ENCODE data around the gene LAMP5.

LAMP5 gene

GRCh38 chr20:9543214-9543613, 28.8 kb downstream of the LAMP5 start:
- no peak for DNase-seq

DNA sequence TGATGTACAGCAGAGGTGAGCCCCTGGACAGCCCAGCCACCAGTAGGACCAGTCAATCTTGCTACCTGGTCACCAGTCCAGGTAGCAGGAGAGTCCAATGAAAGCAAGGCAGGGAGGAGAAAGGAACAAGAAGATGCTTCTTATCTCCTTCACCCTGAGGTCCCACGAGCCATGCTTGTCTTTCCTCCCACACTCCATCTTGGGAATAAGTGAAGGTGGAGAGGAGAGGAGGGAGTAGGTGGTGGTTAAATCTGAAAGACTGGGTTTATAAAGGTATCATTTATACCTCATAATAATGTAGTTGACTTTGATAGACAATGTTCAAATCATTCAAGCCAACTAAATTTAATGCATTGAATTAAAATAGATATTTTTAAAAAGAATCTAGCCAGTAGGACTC, 35.9 kb downstream of the LAMP5 start:
- no peak for DNase-seq

DNA sequence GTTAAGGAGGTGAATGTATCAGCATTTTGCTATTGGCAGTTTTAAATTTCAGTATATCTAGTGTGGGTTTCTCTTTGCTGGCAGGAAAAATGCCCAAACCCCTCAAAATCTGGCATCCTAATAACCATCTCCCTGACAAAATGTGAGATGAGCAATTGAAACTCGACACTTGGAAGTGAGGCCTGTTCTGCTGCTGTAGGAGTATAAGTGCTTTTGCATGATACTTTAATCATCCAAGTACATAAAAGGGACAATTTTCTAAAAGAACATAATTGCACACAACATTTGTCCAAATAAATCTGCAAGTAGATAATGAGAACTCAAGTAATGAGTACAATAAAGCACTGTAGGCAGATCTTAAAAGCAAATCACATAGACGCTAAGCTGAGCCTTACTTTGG, 36.5 kb downstream of the LAMP5 start:
- no peak for DNase-seq

DNA sequence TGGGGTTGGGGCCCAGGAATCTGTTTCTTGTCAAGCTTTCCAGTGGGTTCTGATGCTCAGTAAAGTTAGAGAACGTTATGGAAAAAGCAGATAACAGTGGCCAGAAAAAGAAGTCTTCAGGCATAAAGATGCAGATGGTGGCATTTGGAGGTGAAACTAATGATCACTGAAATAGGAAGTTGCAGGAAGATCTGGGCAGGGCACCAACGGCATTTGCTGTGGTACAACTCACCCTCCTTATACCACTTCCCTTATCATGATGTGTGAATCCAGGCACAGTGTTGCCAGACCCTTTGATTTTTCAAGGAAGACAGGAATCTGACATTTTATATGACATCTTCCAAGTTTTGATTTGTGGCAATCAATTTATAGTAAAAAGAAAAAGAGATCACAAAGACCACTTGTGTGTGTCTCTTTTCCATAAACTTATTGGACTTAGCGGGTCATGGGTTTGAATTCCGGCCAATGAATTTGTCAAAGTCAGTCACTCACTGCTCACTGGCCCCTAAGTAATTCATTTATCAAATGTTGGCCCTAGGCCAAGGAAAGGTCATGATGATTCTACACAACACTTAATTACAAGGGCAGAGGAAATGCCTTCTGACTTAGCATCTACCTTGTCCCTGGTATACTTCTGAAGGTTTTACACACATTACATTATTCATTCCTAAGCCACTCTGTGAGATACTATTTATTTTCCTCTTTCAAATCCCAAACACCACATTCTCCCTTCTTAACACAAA, 37.6 kb downstream of the LAMP5 start:
- no peak for DNase-seq

- peak in 1 of 5 experiments; percentile 10 for DNase-seq
Observed at GRCh38 chr20:9555781-9556180, 41.4 kb downstream of the LAMP5 start.

- no peak for DNase-seq
Observed at GRCh38 chr20:9557411-9557810, 43.0 kb downstream of the LAMP5 start.

GRCh38 chr20:9565910-9566550, 51.6 kb downstream of the LAMP5 start:
- DNase-seq, result no peak

DNA sequence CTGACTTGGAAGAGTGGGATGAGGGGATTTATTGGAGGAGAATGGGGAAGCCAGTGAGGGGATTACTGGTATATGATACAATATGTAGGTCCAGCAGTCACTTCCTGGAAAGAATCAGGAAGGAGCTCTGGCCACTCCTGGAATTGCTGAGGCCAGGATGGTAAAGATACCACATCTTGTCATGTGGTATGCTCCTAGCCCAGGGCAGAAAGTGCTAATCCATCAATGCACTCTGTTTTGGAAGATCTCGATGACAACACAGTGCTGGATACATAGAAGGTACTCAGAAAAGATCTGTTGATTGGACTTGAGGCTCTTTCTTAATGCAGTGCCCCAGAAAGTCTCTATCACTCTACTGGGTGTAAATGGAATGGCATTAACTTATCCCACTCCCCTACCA, 52.6 kb downstream of the LAMP5 start:
- DNase-seq, result no peak

DNA sequence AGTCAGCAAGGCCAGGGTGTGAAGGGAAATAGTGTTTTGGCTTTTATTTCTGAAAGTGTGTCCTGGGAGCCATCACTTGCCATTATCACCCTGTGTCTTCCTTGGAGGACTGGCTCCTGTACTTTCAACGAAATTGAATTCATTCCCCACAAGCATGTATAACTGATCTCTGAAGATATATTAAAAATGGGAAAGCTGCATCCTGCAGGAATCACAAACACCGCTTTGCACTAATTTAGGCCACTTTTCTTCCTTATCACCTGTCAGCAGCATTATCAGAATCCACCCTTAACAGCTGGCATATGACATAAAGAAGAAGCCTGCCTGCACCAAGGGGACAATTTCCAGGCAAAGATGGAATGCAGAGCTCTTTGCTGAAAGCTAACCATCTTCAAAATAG, 56.2 kb downstream of the LAMP5 start:
- no peak for DNase-seq

DNA sequence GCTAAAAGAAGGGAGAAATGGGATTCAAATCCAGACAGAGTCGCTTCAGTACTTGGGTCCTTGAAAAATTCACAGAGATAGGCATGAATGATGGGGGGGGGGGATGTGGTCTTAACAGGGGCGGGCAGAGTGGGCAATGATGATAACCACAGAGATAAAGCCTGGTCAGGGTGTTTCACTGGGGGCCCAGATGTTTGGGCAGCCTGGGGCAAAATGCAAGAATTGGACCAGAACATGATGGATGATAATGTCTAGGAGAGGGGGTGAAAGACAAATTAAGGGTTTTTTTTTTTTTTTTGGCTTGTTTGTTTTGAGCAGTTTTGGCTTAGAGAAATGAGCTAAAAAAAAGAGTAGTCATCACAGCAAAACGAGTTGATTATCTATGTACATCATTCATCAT, 57.4 kb downstream of the LAMP5 start:
- DNase-seq, result no peak

GRCh38 chr20:9572670-9573069, 58.3 kb downstream of the LAMP5 start:
- DNase-seq, result no peak

DNA sequence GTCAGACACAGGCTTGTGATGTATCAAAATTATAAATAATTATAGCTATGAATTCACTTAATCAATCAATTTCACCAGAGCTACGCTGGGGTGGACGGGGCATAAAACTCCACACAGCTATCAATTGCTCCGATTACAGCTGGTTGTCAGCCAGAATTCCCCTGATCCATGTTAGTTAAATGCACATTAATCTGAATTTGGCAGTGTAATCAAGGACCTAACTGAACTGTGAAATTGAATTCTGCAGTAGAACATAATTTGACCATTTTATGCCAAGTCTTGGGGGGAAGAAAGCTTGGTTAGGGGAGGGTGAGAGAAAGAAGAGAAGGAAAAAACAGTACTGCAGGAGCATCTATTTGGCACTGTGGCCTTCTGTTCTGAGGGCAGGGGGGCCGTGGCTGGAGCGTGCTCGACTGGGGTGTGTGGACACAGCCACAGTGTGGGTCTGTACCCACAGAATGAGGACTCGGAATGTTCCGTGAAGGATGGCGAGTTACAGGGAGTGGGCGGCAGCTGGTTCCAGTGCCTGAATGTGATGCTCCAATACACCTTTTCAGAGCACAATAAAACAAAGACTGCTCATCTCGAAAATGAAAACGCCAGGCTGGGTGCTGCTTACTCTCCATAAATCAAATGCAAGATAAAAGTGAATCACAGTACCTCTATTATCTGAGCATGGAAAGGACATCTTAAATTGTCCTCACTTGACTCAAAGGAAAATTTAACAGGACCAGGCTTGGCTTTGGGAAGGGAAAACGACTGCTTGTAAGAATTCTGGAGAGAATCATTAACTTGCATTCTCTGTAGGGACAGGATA, 59.2 kb downstream of the LAMP5 start:
- DNase-seq, result no peak

DNA sequence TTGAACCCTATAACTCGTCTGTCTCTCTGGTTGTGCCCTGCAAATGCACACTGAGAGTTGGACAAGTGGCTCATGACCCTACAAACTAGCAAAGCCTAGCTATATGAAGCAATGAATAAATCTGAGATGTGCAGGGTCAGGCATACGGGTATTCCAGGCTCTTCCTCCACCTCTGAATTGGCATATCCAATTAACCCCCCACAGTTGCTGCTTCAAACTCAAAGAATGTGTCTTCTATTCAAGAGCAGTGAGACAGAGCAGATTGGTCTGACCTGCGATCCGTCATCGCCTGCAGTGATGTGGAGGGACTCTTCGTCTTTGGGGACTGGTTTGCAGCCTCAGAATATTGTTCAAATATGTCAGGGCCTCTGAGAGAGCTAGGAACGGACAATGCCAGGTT, 59.8 kb downstream of the LAMP5 start:
- no peak for DNase-seq

DNA sequence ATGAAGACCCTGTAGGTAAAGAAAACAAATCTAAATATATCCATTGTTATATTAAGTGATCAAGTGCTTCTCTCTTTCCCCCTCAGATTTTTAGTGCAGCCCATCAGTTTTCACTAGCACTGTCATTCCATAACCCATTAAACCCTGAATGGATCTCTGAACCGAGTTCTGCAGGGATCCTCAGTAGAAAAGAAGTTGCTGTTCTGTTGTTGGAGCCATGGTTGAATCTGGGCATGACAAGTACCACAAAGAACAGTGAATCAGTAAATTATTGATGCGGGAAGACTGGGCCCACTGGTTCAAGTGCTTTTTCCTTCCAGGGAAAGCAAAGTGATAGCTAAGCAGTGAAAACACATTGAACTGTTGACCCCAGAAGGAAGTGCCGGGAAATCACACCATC, 60.4 kb downstream of the LAMP5 start:
- DNase-seq, result no peak

DNA sequence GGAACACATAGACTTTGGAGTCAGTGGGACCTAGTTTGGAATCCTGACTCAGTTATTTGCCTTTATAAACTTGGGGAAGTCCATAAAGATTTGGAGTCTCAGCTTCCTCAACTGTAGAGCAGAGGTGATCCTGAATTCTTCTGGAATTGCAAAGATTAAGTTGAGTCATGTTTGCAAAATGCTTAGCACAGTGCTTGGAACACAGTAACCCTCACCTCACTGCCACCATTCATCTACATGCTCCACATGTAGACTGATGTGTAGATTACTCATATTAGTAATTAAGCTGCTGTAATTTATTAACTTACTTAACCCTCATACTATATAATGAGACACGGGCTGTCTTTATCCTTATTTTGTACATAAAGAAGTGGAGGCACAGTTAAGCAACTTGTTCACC, 61.4 kb downstream of the LAMP5 start:
- DNase-seq, result no peak

DNA sequence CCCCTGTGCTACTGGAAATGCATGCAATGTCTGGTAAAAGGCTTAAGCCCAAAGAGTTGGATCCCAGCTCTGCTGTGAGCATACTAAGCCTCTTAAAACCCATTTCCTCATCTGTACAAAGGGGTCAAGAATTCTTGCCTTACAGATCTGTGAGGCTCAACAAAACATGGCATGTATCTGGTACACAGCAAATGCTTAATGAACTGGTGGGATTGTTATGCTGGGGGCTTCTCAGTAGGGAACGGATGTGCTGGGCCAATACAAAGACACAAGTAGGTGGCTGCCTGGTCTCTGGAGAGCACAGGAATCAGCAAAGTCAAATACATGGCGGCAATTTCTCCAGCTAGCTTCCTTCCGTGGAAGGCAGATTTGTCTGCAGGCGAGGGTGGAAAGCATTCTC, 62.3 kb downstream of the LAMP5 start:
- DNase-seq, result no peak

- no peak for DNase-seq
Observed at GRCh38 chr20:9577397-9577796, 63.0 kb downstream of the LAMP5 start.

DNA sequence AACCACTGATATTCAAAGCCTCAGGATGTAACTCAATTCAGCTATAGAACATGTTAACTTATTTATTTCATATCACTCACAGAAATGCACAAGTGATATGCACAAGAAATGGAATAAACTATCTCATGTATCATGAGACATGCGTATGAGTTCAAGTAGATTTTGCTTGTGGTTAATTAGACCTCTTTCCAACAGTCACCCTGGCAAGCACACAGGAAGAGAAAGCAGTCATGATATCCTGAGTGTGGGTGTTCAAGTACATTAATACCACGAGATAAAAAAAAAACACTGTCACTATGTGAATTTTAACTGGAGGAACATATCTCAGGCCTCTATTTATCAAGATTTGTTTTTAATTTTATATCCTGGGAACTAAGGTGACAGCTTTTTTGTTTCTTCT, 64.2 kb downstream of the LAMP5 start:
- DNase-seq, result no peak

Measured in T-helper 2 cell (primary cell).